ENCODE results near the gene PIK3IP1.

PIK3IP1 gene

DNA sequence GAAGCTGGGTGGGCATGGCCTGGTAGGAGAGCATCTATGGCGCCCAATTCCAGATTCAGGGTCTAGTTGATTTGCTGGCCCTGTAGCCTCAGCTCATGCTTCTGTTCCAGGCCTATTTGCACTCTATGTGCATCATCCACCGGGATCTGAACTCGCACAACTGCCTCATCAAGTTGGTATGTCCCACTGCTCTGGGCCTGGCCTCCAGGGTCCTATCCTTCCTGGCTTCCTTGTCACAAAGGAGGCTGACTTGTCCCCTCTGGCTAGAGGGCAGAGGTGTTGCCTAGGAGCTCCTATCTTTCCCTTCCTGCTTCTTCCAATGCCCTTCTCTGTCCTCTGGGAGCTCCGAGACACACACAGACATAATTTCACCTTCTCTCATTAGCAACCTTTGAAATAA lies 21.3 kb downstream of the PIK3IP1 start:
- Histone ChIP-seq H3K27ac (ENCODE audit: low read depth, low read length) (no peak overlapping the region), H3K36me3 (ENCODE audit: control insufficient read depth, low read length) (peaks cover 38% of the 10 kb centered on the region), H3K79me2 (ENCODE audit: control insufficient read depth, low read length) (no peaks in the 10 kb centered on the region), H3K27me3 (ENCODE audit: control insufficient read depth, low read length) (no peaks in the 10 kb centered on the region), H3K4me2 (ENCODE audit: low read length) (no peak overlapping the region), H3F3A (ENCODE audit: control insufficient read depth, insufficient read depth) (peaks cover 2% of the 10 kb centered on the region; the same call in 1 of the 2 replicates), H3K4me1 (ENCODE audit: control insufficient read depth, low read length) (no peaks in the 10 kb centered on the region), H3K9me3 (ENCODE audit: control insufficient read depth, insufficient read depth, low read length) (no peaks in the 10 kb centered on the region), H3K4me3 (ENCODE audit: low read length) (no peak overlapping the region), H4K20me1 (ENCODE audit: control insufficient read depth, insufficient read depth, low read depth, low read length) (no peaks in the 10 kb centered on the region), H3K9me2 (replicated peaks; ENCODE audit: control insufficient read depth, low read length) (no peaks in the 10 kb centered on the region)
- TF ChIP-seq, protein P1, sequence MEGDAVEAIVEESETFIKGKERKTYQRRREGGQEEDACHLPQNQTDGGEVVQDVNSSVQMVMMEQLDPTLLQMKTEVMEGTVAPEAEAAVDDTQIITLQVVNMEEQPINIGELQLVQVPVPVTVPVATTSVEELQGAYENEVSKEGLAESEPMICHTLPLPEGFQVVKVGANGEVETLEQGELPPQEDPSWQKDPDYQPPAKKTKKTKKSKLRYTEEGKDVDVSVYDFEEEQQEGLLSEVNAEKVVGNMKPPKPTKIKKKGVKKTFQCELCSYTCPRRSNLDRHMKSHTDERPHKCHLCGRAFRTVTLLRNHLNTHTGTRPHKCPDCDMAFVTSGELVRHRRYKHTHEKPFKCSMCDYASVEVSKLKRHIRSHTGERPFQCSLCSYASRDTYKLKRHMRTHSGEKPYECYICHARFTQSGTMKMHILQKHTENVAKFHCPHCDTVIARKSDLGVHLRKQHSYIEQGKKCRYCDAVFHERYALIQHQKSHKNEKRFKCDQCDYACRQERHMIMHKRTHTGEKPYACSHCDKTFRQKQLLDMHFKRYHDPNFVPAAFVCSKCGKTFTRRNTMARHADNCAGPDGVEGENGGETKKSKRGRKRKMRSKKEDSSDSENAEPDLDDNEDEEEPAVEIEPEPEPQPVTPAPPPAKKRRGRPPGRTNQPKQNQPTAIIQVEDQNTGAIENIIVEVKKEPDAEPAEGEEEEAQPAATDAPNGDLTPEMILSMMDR (IDR thresholded peaks at IDR 0.05; ENCODE audit: low read depth, low read length, poor library complexity, severe bottlenecking) = no peak
- no peak for TF ChIP-seq EZH2phosphoT487 (IDR thresholded peaks at IDR 0.05; ENCODE audit: borderline replicate concordance, low read length)

DNA sequence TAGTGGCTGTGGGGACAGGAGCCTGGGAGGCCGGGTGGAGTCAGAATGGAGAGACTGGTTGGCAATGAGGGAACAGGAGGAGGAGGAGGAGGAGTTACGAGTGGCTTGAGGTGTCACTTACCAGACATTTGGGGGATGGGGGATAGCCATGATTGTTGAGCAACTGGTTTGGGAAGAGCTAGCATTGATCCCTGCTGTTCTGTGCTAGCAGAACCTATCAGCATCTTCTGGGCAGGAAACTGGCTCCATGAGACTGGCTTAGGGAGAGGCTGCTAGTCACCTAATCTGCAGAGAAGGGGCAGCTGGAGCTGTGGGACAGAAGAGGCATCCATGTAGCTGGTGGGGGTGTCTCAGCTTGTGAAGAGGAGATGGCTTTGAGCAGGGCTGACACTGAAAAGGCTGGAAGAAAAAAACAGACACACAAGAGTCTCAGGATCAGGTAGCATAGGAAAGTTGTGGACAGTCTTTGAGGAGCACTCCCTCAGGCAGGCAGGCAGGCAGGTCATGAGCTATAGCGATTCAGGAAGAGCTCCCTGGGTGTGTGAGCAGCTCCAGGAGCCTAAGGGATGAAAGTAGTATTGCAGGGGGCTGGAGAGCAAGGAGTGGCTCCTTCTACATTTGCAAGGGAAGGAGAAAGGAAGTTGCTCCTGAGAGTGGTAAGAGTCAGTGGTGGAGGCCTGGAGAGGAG lies 22.3 kb downstream of the PIK3IP1 start:
- Histone ChIP-seq H3F3A (ENCODE audit: control insufficient read depth, insufficient read depth) (peaks cover 2% of the 10 kb centered on the region; the same call in 1 of the 2 replicates), H3K4me2 (ENCODE audit: low read length) (no peak overlapping the region), H3K9me2 (replicated peaks; ENCODE audit: control insufficient read depth, low read length) (no peaks in the 10 kb centered on the region), H3K27me3 (ENCODE audit: control insufficient read depth, low read length) (no peaks in the 10 kb centered on the region), H3K4me3 (ENCODE audit: low read length) (no peak overlapping the region), H3K27ac (ENCODE audit: low read depth, low read length) (no peak overlapping the region), H4K20me1 (ENCODE audit: control insufficient read depth, insufficient read depth, low read depth, low read length) (no peaks in the 10 kb centered on the region), H3K36me3 (ENCODE audit: control insufficient read depth, low read length) (peaks cover 35% of the 10 kb centered on the region), H3K4me1 (ENCODE audit: control insufficient read depth, low read length) (no peaks in the 10 kb centered on the region), H3K79me2 (ENCODE audit: control insufficient read depth, low read length) (no peaks in the 10 kb centered on the region), H3K9me3 (ENCODE audit: control insufficient read depth, insufficient read depth, low read length) (no peaks in the 10 kb centered on the region)
- TF ChIP-seq, protein P1 (IDR thresholded peaks at IDR 0.05; ENCODE audit: low read depth, low read length, poor library complexity, severe bottlenecking) = no peak
- TF ChIP-seq EZH2phosphoT487 (IDR thresholded peaks at IDR 0.05; ENCODE audit: borderline replicate concordance, low read length) = no peak

DNA sequence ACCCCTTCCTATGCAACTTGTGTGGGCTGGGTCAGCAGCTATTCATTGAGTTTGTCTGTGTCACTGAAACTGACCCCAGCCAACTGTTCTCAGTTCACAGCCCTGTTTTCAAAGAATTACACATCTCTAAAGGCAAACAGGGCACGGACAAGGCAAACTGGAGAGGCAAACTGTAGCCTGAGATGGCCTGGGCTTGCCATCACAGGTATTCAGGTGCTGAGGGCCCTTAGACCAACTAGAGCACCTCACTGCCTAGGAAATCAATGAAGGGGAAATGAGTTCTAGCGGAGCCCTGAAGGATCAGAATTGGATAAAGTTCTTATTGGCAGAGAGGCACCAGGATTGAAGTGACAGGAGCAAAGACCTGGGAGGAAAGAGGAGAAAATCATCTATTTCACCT lies 24.0 kb downstream of the PIK3IP1 start:
- peaks cover 2% of the 10 kb centered on the region; the same call in 1 of the 2 replicates for H3F3A ChIP-seq (ENCODE audit: control insufficient read depth, insufficient read depth)
- no peaks in the 10 kb centered on the region for H3K79me2 ChIP-seq (ENCODE audit: control insufficient read depth, low read length)
- H3K9me3 ChIP-seq (ENCODE audit: control insufficient read depth, insufficient read depth, low read length) = no peaks in the 10 kb centered on the region
- H3K9me2 ChIP-seq (replicated peaks; ENCODE audit: control insufficient read depth, low read length) = no peaks in the 10 kb centered on the region
- peaks cover 21% of the 10 kb centered on the region for H3K36me3 ChIP-seq (ENCODE audit: control insufficient read depth, low read length)
- no peaks in the 10 kb centered on the region for H4K20me1 ChIP-seq (ENCODE audit: control insufficient read depth, insufficient read depth, low read depth, low read length)
- no peak for TF ChIP-seq EZH2phosphoT487 (IDR thresholded peaks at IDR 0.05; ENCODE audit: borderline replicate concordance, low read length)
- TF ChIP-seq, protein P1 (IDR thresholded peaks at IDR 0.05; ENCODE audit: low read depth, low read length, poor library complexity, severe bottlenecking) = no peak
- no peak overlapping the region for H3K4me2 ChIP-seq (ENCODE audit: low read length)
- no peaks in the 10 kb centered on the region for H3K4me1 ChIP-seq (ENCODE audit: control insufficient read depth, low read length)
- H3K4me3 ChIP-seq (ENCODE audit: low read length) = no peak overlapping the region
- H3K27me3 ChIP-seq (ENCODE audit: control insufficient read depth, low read length) = no peaks in the 10 kb centered on the region
- H3K27ac ChIP-seq (ENCODE audit: low read depth, low read length) = no peak overlapping the region
